HCT116 (cell line): Measurements from ENCODE around the gene ZNHIT1. TPM values are rescaled to one million over a fixed set of nuclear protein-coding genes. Genes with fewer than 3 reads are reported as not detected.
"Not testable (repeated sequence)": the region's sequence is repeated elsewhere in the genome, so short reads cannot be mapped to it uniquely, and the experiment has no call there.

ENCODE experiments used
- ATAC-seq: fragments of 200-7000 bp; cut with Tn5 transposase; 2 replicates; pipeline ENCODE4 v1.9.1; 2020; ENCODE audit warnings: mild to moderate bottlenecking, moderate library complexity
- BruUV-seq: library from RNA; stranded (reverse); fragments of 400-500 nt; replicated peaks from 2 replicates; lab custom pipeline; 2021; lab: Mats Ljungman, UMichigan
- CTCF ChIA-PET: fragments of 300-600 bp; sonication (Branson Sonifier 250); formaldehyde crosslinking; loops from one replicate; lab custom pipeline; 2021; ENCODE audit warnings: antibody characterized with exemption; lab: Charles Lee
- POLR2A ChIA-PET: fragments of 300-600, 350-600 bp; sonication (Branson Sonifier 250); formaldehyde crosslinking; loops from one replicate; lab custom pipeline; 2021; ENCODE audit warnings: antibody characterized with exemption; lab: Charles Lee
- RAD21 ChIA-PET, 2 experiments: fragments of 300-600 bp; sonication (Branson Sonifier 250); formaldehyde crosslinking; loops; one replicate each; lab custom pipeline; 2023; ENCODE audit warnings: low total read pairs in 2 of 2; ENCODE audit not compliant: uncharacterized antibody in 2 of 2, unreplicated experiment in 2 of 2, low non-redundant PET in 1 of 2; lab: Charles Lee
- DNase-seq: peaks from one replicate; pipeline ENCODE4 v3.0.0-alpha.2; 2010; ENCODE audit warnings: low read depth, low spot score
- H2AFZ ChIP-seq: fragments of 200-600 bp; shearing (Covaris generic), sonication (generic); 2 replicates; pipeline ENCODE4 v1.6.1; 2017; ENCODE audit warnings: low read depth, mixed run types, mixed read lengths, antibody characterized with exemption, low read length; ENCODE audit not compliant: poor library complexity, severe bottlenecking
- H3K27ac ChIP-seq: 2 replicates; pipeline ENCODE4 v1.5.1; 2012; ENCODE audit warnings: low read depth, low read length
- H3K27me3 ChIP-seq: fragments of 200-600 bp; sonication (generic); 2 replicates; pipeline ENCODE4 v1.6.1; 2016; ENCODE audit warnings: mixed run types, low read length, mixed read lengths; ENCODE audit not compliant: insufficient read depth
- H3K36me3 ChIP-seq, 2 experiments: fragments of 200-500 bp in 1 of 2; fragments of 200-600 bp in 1 of 2; sonication (Bioruptor generic) in 1 of 2; sonication (generic) in 1 of 2; 2 replicates each; pipeline versions ENCODE4 v1.5.1 to v1.6.1; 2014 to 2016; ENCODE audit warnings: low read length in 2 of 2, inconsistent platforms in 1 of 2, mixed read lengths in 1 of 2, mixed run types in 1 of 2; ENCODE audit not compliant: insufficient read depth in 2 of 2, control insufficient read depth in 1 of 2
- H3K4me1 ChIP-seq, 2 experiments: fragments of 200-600 bp in 1 of 2; sonication (generic) in 1 of 2; 2 replicates each; pipeline versions ENCODE4 v1.5.1 to v1.6.1; 2012 to 2017; ENCODE audit warnings: low read length in 2 of 2, inconsistent platforms in 1 of 2, mild to moderate bottlenecking in 1 of 2, mixed read lengths in 1 of 2, mixed run types in 1 of 2, moderate library complexity in 1 of 2; ENCODE audit not compliant: insufficient read depth in 2 of 2, control insufficient read depth in 1 of 2
- H3K4me2 ChIP-seq: fragments of 200-600 bp; sonication (generic); 2 replicates; pipeline ENCODE4 v1.6.1; 2017; ENCODE audit warnings: mixed run types, low read length, mixed read lengths
- H3K4me3 ChIP-seq, 2 experiments: fragments of 200-600 bp in 1 of 2; sonication (generic) in 1 of 2; replicated peaks in 1 of 2; 2 replicates each; pipeline ENCODE4 v1.5.1; 2011 to 2016; ENCODE audit warnings: low read length in 2 of 2, control low read depth in 1 of 2, low read depth in 1 of 2, mild to moderate bottlenecking in 1 of 2, mixed read lengths in 1 of 2, mixed run types in 1 of 2
- H3K79me2 ChIP-seq: fragments of 200-600 bp; sonication (generic); 2 replicates; pipeline ENCODE4 v1.6.1; 2017; ENCODE audit warnings: mild to moderate bottlenecking, mixed run types, low read length, moderate library complexity, mixed read lengths; ENCODE audit not compliant: insufficient read depth
- H3K9ac ChIP-seq: fragments of 200-600 bp; sonication (generic); 2 replicates; pipeline ENCODE4 v1.6.1; 2016; ENCODE audit warnings: low read length, mixed read lengths
- H3K9me2 ChIP-seq: fragments of 200-600 bp; sonication (generic), shearing (Covaris generic); 2 replicates; pipeline ENCODE4 v1.6.1; 2017; ENCODE audit warnings: mixed run types, mild to moderate bottlenecking, moderate library complexity; ENCODE audit not compliant: insufficient read depth
- H3K9me3 ChIP-seq, 2 experiments: fragments of 200-500 bp in 1 of 2; fragments of 200-600 bp in 1 of 2; sonication (Bioruptor generic) in 1 of 2; sonication (generic) in 1 of 2; 2 replicates each; pipeline ENCODE4 v1.6.1; 2014 to 2017; ENCODE audit warnings: low read length in 2 of 2, mixed read lengths in 2 of 2, inconsistent platforms in 1 of 2, low read depth in 1 of 2, mild to moderate bottlenecking in 1 of 2, mixed run types in 1 of 2, moderate library complexity in 1 of 2; ENCODE audit not compliant: control insufficient read depth in 1 of 2, insufficient read depth in 1 of 2
- H4K20me1 ChIP-seq: fragments of 200-600 bp; sonication (generic), shearing (Covaris generic); 2 replicates; pipeline ENCODE4 v1.6.1; 2017; ENCODE audit warnings: mixed run types, mild to moderate bottlenecking, moderate library complexity; ENCODE audit not compliant: insufficient read depth
- ATF3 ChIP-seq: IDR thresholded peaks from 2 replicates; pipeline ENCODE4 v1.6.1; 2012
- CBX3 ChIP-seq: IDR thresholded peaks from 2 replicates; pipeline ENCODE4 v1.6.1; 2012; ENCODE audit warnings: low read depth
- CTCF ChIP-seq, 3 experiments: fragments of 200-600 bp in 1 of 3; sonication (generic) in 1 of 3; IDR thresholded peaks in 2 of 3; conservative IDR thresholded peaks in 1 of 3; 2 replicates each; pipeline ENCODE4 v1.5.1; 2012 to 2017; ENCODE audit warnings: low read depth in 2 of 3, low read length in 2 of 3, antibody characterized with exemption in 1 of 3, borderline replicate concordance in 1 of 3, control low read depth in 1 of 3, mild to moderate bottlenecking in 1 of 3, mixed read lengths in 1 of 3, mixed run types in 1 of 3, moderate library complexity in 1 of 3; ENCODE audit not compliant: insufficient read depth in 1 of 3
- MAX ChIP-seq: IDR thresholded peaks from 2 replicates; pipeline ENCODE4 v1.6.1; 2012
- REST ChIP-seq: IDR thresholded peaks from 2 replicates; pipeline ENCODE4 v1.6.1; 2012; ENCODE audit warnings: low read depth
- SP1 ChIP-seq: IDR thresholded peaks from 2 replicates; pipeline ENCODE4 v1.6.1; 2012; ENCODE audit warnings: low read depth
- YY1 ChIP-seq: IDR thresholded peaks from 2 replicates; pipeline ENCODE4 v1.6.1; 2011; ENCODE audit warnings: low read length, low read depth, moderate library complexity, mild to moderate bottlenecking; ENCODE audit not compliant: insufficient replicate concordance; ENCODE audit errors: extremely low read depth
- intact Hi-C: fragments of 100-400 bp; cut with micrococcal nuclease; formaldehyde crosslinking; loops from 2 replicates; pipeline ENCODE4 v1.10.0; 2022
- total RNA-seq: library from RNA; stranded (reverse); gene quantifications from one replicate; pipeline ENCODE4 v1.2.1, GENCODE V29; 2021; ENCODE audit not compliant: unreplicated experiment

The ZNHIT1 gene
- total RNA-seq, 1 experiment from 2014 or later = 69.4 TPM

GRCh38 chr7:101198476-101198875 is 19.5 kb upstream of the ZNHIT1 start (continued):
- TF ChIP-seq REST = no peak

GRCh38 chr7:101199522-101199921 is 18.4 kb upstream of the ZNHIT1 start:
- H3K9ac ChIP-seq, H3K9me3 ChIP-seq, H3K9me2 ChIP-seq, DNase-seq, POLR2A ChIA-PET, BruUV-seq, CTCF ChIA-PET, ATAC-seq, H3K27ac ChIP-seq, H3K4me1 ChIP-seq, H4K20me1 ChIP-seq, H3K36me3 ChIP-seq, H3K4me2 ChIP-seq, H2AFZ ChIP-seq, RAD21 ChIA-PET, H3K79me2 ChIP-seq, H3K4me3 ChIP-seq, H3K27me3 ChIP-seq: not testable (repeated sequence)
- intact Hi-C loops = loop anchor here (10.0 kb wide), 1 partner anchor 235 kb away; the partner anchor contains the start of gene MUC12

GRCh38 chr7:101200504-101200861 is 17.5 kb upstream of the ZNHIT1 start:
- no TSS peak for BruUV-seq
- Histone ChIP-seq H3K27me3 (no peaks in the 10 kb centered on the region), H3K9me3 (no peaks in the 10 kb centered on the region), H3K9me2 (no peaks in the 10 kb centered on the region), H3K9ac (no peak overlapping the region), H2AFZ (no peak overlapping the region), H3K36me3 (no peaks in the 10 kb centered on the region), H3K4me3 (no peak overlapping the region), H3K4me1 (peaks cover 0 to 8% of the 10 kb centered on the region in 2 experiments; a peak in 3 of 4 replicates), H3K4me2 (0 out of 2 replicates have a peak overlapping the region, but pooled peaks have one; percentile 14), H3K79me2 (no peaks in the 10 kb centered on the region), H3K27ac (no peak overlapping the region), H4K20me1 (no peaks in the 10 kb centered on the region)
- RAD21 ChIA-PET = no interaction called here
- intact Hi-C loops = no loop called here
- POLR2A ChIA-PET = interaction anchor here (1.0 kb wide), 1 partner anchor 27 kb away, joined by 3 read pairs; no protein-coding TSS in a partner anchor
- no peak for DNase-seq
- no peak for ATAC-seq
- no peak for TF ChIP-seq YY1
- no peak for TF ChIP-seq ATF3
- TF ChIP-seq SP1 = no peak
- TF ChIP-seq CTCF (IDR thresholded peaks at IDR 0.05 in 2 of 3, conservative IDR thresholded peaks at IDR 0.05 in 1 of 3; ENCODE audit: borderline replicate concordance in 1 of 3, insufficient read depth in 1 of 3, low read depth in 2 of 3, low read length in 2 of 3) = no peak
- no peak for TF ChIP-seq CBX3
- TF ChIP-seq MAX = no peak
- CTCF ChIA-PET = interaction anchor here (0.7 kb wide), 1 partner anchor 8 kb away, joined by 3 read pairs; no protein-coding TSS in a partner anchor
